Cardiac fibroblast (primary cell): ENCODE measurements around the gene PSMA6.
"Not testable (repeated sequence)": the region's sequence is repeated elsewhere in the genome, so short reads cannot be mapped to it uniquely, and the experiment has no call there.

Experiments used
- DNase-seq, 2 donors: peaks; one replicate each; pipeline versions ENCODE4 v3.0.0 to v3.0.0-alpha.2; 2010; ENCODE audit warnings: low read depth in 2 of 2
- H3K4me3 ChIP-seq, 2 donors: replicated peaks in 1 of 2; 1 replicate in 1 of 2; 2 replicates in 1 of 2; pipeline ENCODE4 v1.5.1; 2011; ENCODE audit warnings: low read depth in 2 of 2, low read length in 2 of 2, mild to moderate bottlenecking in 2 of 2, moderate library complexity in 1 of 2
- CTCF ChIP-seq: IDR thresholded peaks from one replicate; pipeline ENCODE4 v1.5.1; 2011; ENCODE audit warnings: low read depth, mild to moderate bottlenecking, low read length, inconsistent platforms

The PSMA6 gene

GRCh38 chr14:35333264-35333730 is 41.1 kb downstream of the PSMA6 start:
- no peak for DNase-seq
- H3K4me3 ChIP-seq = no peak overlapping the region
- TF ChIP-seq CTCF = no peak

- peak in 1 of 2 donors; percentile 27 for DNase-seq
- no peak for TF ChIP-seq CTCF
- no peak overlapping the region for H3K4me3 ChIP-seq
These were observed 41.9 kb downstream of the PSMA6 start for GRCh38 chr14:35333797-35334743.

GRCh38 chr14:35335388-35336092 is 43.4 kb downstream of the PSMA6 start:
- DNase-seq = peak; percentile 11 to 55
- TF ChIP-seq CTCF = no peak
- H3K4me3 ChIP-seq = no peak overlapping the region

- DNase-seq, H3K4me3 ChIP-seq: not testable (repeated sequence)
These were observed 44.0 kb downstream of the PSMA6 start for GRCh38 chr14:35336171-35336493.

GRCh38 chr14:35336494-35337268 is 44.5 kb downstream of the PSMA6 start:
- DNase-seq = peak; percentile 95 to 100
- no peak overlapping the region for H3K4me3 ChIP-seq
- TF ChIP-seq CTCF = no peak

- no peak for DNase-seq
- no peak overlapping the region for H3K4me3 ChIP-seq
- no peak for TF ChIP-seq CTCF
These were observed 45.4 kb downstream of the PSMA6 start for GRCh38 chr14:35337269-35338255.
